HEK293 (cell line): ENCODE results near the gene MTRF1L.

Experiments
- CTCF ChIA-PET: fragments of 350-600 bp; formaldehyde crosslinking; extraction: SDS; loops from one replicate; lab custom pipeline; 2021; ENCODE audit warnings: antibody characterized with exemption; lab: Yijun Ruan, JAX
- POLR2A ChIA-PET: fragments of 300-600 bp; formaldehyde crosslinking; extraction: SDS; loops from one replicate; lab custom pipeline; 2020; ENCODE audit warnings: antibody characterized with exemption, inconsistent platforms; lab: Yijun Ruan, JAX
- H3K27ac ChIP-seq: fragments of 200-500 bp; sonication (Bioruptor generic); 2 replicates; pipeline ENCODE4 v1.5.1; 2014; ENCODE audit warnings: low read depth, low read length, control low read depth, inconsistent platforms; ENCODE audit errors: extremely low read depth
- H3K36me3 ChIP-seq, 2 experiments: fragments of 200-500 bp in 1 of 2; sonication (Bioruptor generic) in 1 of 2; 1 replicate in 1 of 2; 2 replicates in 1 of 2; pipeline ENCODE4 v1.5.1; 2014 to 2017; ENCODE audit warnings: inconsistent platforms in 2 of 2, low read length in 2 of 2; ENCODE audit not compliant: control insufficient read depth in 2 of 2, insufficient read depth in 1 of 2
- H3K4me1 ChIP-seq: fragments of 200-500 bp; sonication (Bioruptor generic); 2 replicates; pipeline ENCODE4 v1.5.1; 2014; ENCODE audit warnings: mild to moderate bottlenecking, low read length, inconsistent platforms; ENCODE audit not compliant: control insufficient read depth, insufficient read depth
- H3K4me3 ChIP-seq: 2 replicates; pipeline ENCODE4 v1.5.1; 2011; ENCODE audit warnings: low read depth, mild to moderate bottlenecking, control low read depth, low read length, moderate library complexity
- H3K9me3 ChIP-seq: fragments of 200-500 bp; sonication (Bioruptor generic); 2 replicates; pipeline ENCODE4 v1.5.1; 2014; ENCODE audit warnings: low read depth, low read length, inconsistent platforms; ENCODE audit not compliant: control insufficient read depth, insufficient read depth
- ATF2 ChIP-seq: fragments of 450-650 bp; formaldehyde crosslinking; IDR thresholded peaks from 2 replicates; pipeline ENCODE4 v1.5.1; 2016; ENCODE audit warnings: missing biosample characterization, missing genetic modification characterization, low read depth
- CTCF ChIP-seq: fragments of 450-650 bp; formaldehyde crosslinking; IDR thresholded peaks from 2 replicates; pipeline ENCODE4 v1.5.1; 2016; ENCODE audit warnings: missing biosample characterization, missing genetic modification characterization
- KLF7 ChIP-seq: fragments of 450-650 bp; formaldehyde crosslinking; IDR thresholded peaks from 2 replicates; pipeline ENCODE4 v1.5.1; 2016; ENCODE audit warnings: missing biosample characterization, missing genetic modification characterization, borderline replicate concordance
- MEIS1 ChIP-seq: sonication (generic); formaldehyde crosslinking; IDR thresholded peaks from 2 replicates; pipeline ENCODE4 v1.8.1; 2022; ENCODE audit warnings: missing genetic modification reagents, mild to moderate bottlenecking, borderline replicate concordance
- MYNN ChIP-seq: fragments of 450-650 bp; formaldehyde crosslinking; IDR thresholded peaks from 2 replicates; pipeline ENCODE4 v1.5.1; 2016; ENCODE audit warnings: missing biosample characterization, missing genetic modification characterization, borderline replicate concordance
- ZBTB48 ChIP-seq: fragments of 450-650 bp; formaldehyde crosslinking; IDR thresholded peaks from 2 replicates; pipeline ENCODE4 v1.5.1; 2016; ENCODE audit warnings: missing biosample characterization, missing genetic modification characterization
- ZBTB7A ChIP-seq: fragments of 450-650 bp; formaldehyde crosslinking; IDR thresholded peaks from 2 replicates; pipeline ENCODE4 v1.5.1; 2016; ENCODE audit warnings: low read depth, missing biosample characterization, missing genetic modification characterization
- ZFP37 ChIP-seq: fragments of 450-650 bp; formaldehyde crosslinking; IDR thresholded peaks from 2 replicates; pipeline ENCODE4 v1.5.1; 2016; ENCODE audit warnings: missing biosample characterization, missing genetic modification characterization
- ZNF155 ChIP-seq: fragments of 450-650 bp; formaldehyde crosslinking; IDR thresholded peaks from 2 replicates; pipeline ENCODE4 v1.5.1; 2016; ENCODE audit warnings: missing biosample characterization, missing genetic modification characterization
- ZNF391 ChIP-seq: fragments of 450-650 bp; formaldehyde crosslinking; IDR thresholded peaks from 2 replicates; pipeline ENCODE4 v1.5.1; 2016; ENCODE audit warnings: low read depth, missing biosample characterization, missing genetic modification characterization, borderline replicate concordance
- ZNF426 ChIP-seq: fragments of 450-650 bp; formaldehyde crosslinking; IDR thresholded peaks from 2 replicates; pipeline ENCODE4 v1.5.1; 2017; ENCODE audit warnings: missing biosample characterization, missing genetic modification characterization, mild to moderate bottlenecking, inconsistent platforms, moderate library complexity
- ZNF433 ChIP-seq: fragments of 450-650 bp; formaldehyde crosslinking; IDR thresholded peaks from 2 replicates; pipeline ENCODE4 v1.5.1; 2016; ENCODE audit warnings: missing biosample characterization, missing genetic modification characterization, low read depth
- ZNF48 ChIP-seq: fragments of 450-650 bp; formaldehyde crosslinking; IDR thresholded peaks from 2 replicates; pipeline ENCODE4 v1.5.1; 2016; ENCODE audit warnings: missing biosample characterization, missing genetic modification characterization
- ZNF488 ChIP-seq: fragments of 450-650 bp; formaldehyde crosslinking; IDR thresholded peaks from 2 replicates; pipeline ENCODE4 v1.5.1; 2016; ENCODE audit warnings: missing biosample characterization, missing genetic modification characterization
- ZNF544 ChIP-seq: fragments of 450-650 bp; formaldehyde crosslinking; IDR thresholded peaks from 2 replicates; pipeline ENCODE4 v1.5.0; 2017; ENCODE audit warnings: missing biosample characterization, missing genetic modification characterization
- ZNF610 ChIP-seq: fragments of 450-650 bp; formaldehyde crosslinking; IDR thresholded peaks from 2 replicates; pipeline ENCODE4 v1.5.1; 2016; ENCODE audit warnings: missing biosample characterization, missing genetic modification characterization, borderline replicate concordance
- ZNF654 ChIP-seq: fragments of 450-650 bp; formaldehyde crosslinking; IDR thresholded peaks from 2 replicates; pipeline ENCODE4 v1.5.1; 2016; ENCODE audit warnings: low read depth, missing biosample characterization, missing genetic modification characterization
- ZNF660 ChIP-seq: fragments of 450-650 bp; IDR thresholded peaks from 2 replicates; pipeline ENCODE4 v1.5.1; 2018; ENCODE audit warnings: missing biosample characterization, mild to moderate bottlenecking, missing genetic modification characterization
- ZNF677 ChIP-seq: fragments of 450-650 bp; IDR thresholded peaks from 2 replicates; pipeline ENCODE4 v1.5.0; 2018; ENCODE audit warnings: missing biosample characterization, mild to moderate bottlenecking, missing genetic modification characterization, moderate library complexity
- ZNF830 ChIP-seq: fragments of 450-650 bp; IDR thresholded peaks from 2 replicates; pipeline ENCODE4 v1.5.0; 2018; ENCODE audit warnings: missing biosample characterization, missing genetic modification characterization, low read depth, mild to moderate bottlenecking, moderate library complexity
- ZSCAN23 ChIP-seq: fragments of 450-650 bp; formaldehyde crosslinking; IDR thresholded peaks from 2 replicates; pipeline ENCODE4 v1.5.1; 2016; ENCODE audit warnings: missing biosample characterization, missing genetic modification characterization
- ZXDB ChIP-seq: fragments of 450-650 bp; formaldehyde crosslinking; IDR thresholded peaks from 2 replicates; pipeline ENCODE4 v1.5.1; 2016; ENCODE audit warnings: missing biosample characterization, missing genetic modification characterization

MTRF1L gene

GRCh38 chr6:153024709-153025017 is 22.2 kb upstream of the MTRF1L start (continued):
- TF ChIP-seq KLF7, result no peak
- TF ChIP-seq ZNF426 (tag by site-specific recombination), result no peak
- TF ChIP-seq ZXDB (tag by site-specific recombination), result no peak
- TF ChIP-seq ZSCAN23 (tag by site-specific recombination), result no peak
- TF ChIP-seq ZNF391 (tag by site-specific recombination), result no peak

- CTCF ChIA-PET, result interaction anchor here (0.6 to 3.5 kb wide), 19 partner anchors 9 to 1024 kb away, joined by 3 to 25 read pairs (median 3); no protein-coding TSS in a partner anchor
- H3K4me3 ChIP-seq, result no peak overlapping the region
- no peaks in the 10 kb centered on the region for H3K36me3 ChIP-seq
- TF ChIP-seq ZFP37 (0 out of 2 replicates have a peak, but pooled peaks have one; percentile 29), ZNF654 (tag by site-specific recombination) (peak; percentile 91), ZNF660 (tag by site-specific recombination) (peak; percentile 69; the same call in 1 of the 2 replicates), MEIS1 (CRISPR knock-in tag) (no peak), ZNF830 (no peak), ZNF610 (no peak), ZBTB7A (tag by site-specific recombination) (no peak), ZNF48 (tag by site-specific recombination) (no peak), ZNF433 (tag by site-specific recombination) (no peak), CTCF (tag by site-specific recombination) (peak; percentile 54; the same call in 1 of the 2 replicates), ZNF544 (tag by site-specific recombination) (no peak)
- H3K27ac ChIP-seq, result no peak overlapping the region
- H3K4me1 ChIP-seq, result no peaks in the 10 kb centered on the region
- POLR2A ChIA-PET, result no interaction called here
- no peaks in the 10 kb centered on the region for H3K9me3 ChIP-seq
Measured at GRCh38 chr6:153023977-153024708, 21.6 kb upstream of the MTRF1L start.

GRCh38 chr6:153018355-153018754 is 15.8 kb upstream of the MTRF1L start:
- no peaks in the 10 kb centered on the region for H3K9me3 ChIP-seq
- ChIA-PET POLR2A (interaction anchor here (2.0 kb wide), 1 partner anchor 35 kb away, joined by 4 read pairs; the partner anchor contains the start of gene FBXO5), CTCF (interaction anchor here (0.6 kb wide), 2 partner anchors 65 to 810 kb away, joined by 3 to 5 read pairs; no protein-coding TSS in a partner anchor)
- TF ChIP-seq ZNF155 (tag by site-specific recombination) (no peak), ATF2 (peak; percentile 42; the same call in 1 of the 2 replicates), ZNF677 (tag by site-specific recombination) (no peak), ZBTB48 (tag by site-specific recombination) (no peak), MYNN (tag by site-specific recombination) (no peak), ZNF488 (tag by site-specific recombination) (no peak)
- H3K36me3 ChIP-seq, result no peaks in the 10 kb centered on the region
- H3K4me3 ChIP-seq, result no peak overlapping the region
- H3K4me1 ChIP-seq, result no peaks in the 10 kb centered on the region
- no peak overlapping the region for H3K27ac ChIP-seq
